H1 (cell line): Measurements from ENCODE around the gene RASAL2. TPM values are rescaled to one million over a fixed set of nuclear protein-coding genes. Genes with fewer than 3 reads are reported as not detected.
"Not testable (repeated sequence)": the region's sequence is repeated elsewhere in the genome, so short reads cannot be mapped to it uniquely, and the experiment has no call there.

ENCODE experiments used
- CTCF ChIA-PET: fragments of 300-600 bp; sonication (Branson Sonifier 250); formaldehyde crosslinking; loops from one replicate; lab custom pipeline; 2021; ENCODE audit not compliant: partially characterized antibody; lab: Charles Lee
- POLR2A ChIA-PET: fragments of 300-600 bp; sonication (Branson Sonifier 250); formaldehyde crosslinking; loops from one replicate; lab custom pipeline; 2021; ENCODE audit warnings: inconsistent platforms; ENCODE audit not compliant: partially characterized antibody; lab: Charles Lee
- DNase-seq, 2 experiments: peaks; one replicate each; pipeline versions ENCODE4 v3.0.0 to v3.0.0-alpha.2; 2010 to 2022; ENCODE audit warnings: low spot score in 2 of 2, low read depth in 1 of 2, mixed read lengths in 1 of 2
- FAIRE-seq: peaks from 2 replicates; lab custom pipeline; 2011; peaks lifted over from hg19 to GRCh38; lab: Jason Lieb, UNC
- H2AFZ ChIP-seq: 2 replicates; pipeline ENCODE4 v1.8.1; 2012; ENCODE audit warnings: low read length, inconsistent platforms
- H2AK5ac ChIP-seq: 2 replicates; pipeline ENCODE4 v1.6.1; 2013; ENCODE audit warnings: low read depth, low read length
- H2BK120ac ChIP-seq: replicated peaks from 2 replicates; pipeline ENCODE3; 2013; ENCODE audit warnings: low read depth, low read length, inconsistent platforms
- H2BK12ac ChIP-seq: 2 replicates; pipeline ENCODE4 v1.6.1; 2013; ENCODE audit warnings: low read depth, low read length
- H2BK15ac ChIP-seq: 2 replicates; pipeline ENCODE4 v1.6.1; 2013; ENCODE audit warnings: low read length
- H2BK20ac ChIP-seq: 2 replicates; pipeline ENCODE4 v1.6.1; 2013; ENCODE audit warnings: low read length
- H2BK5ac ChIP-seq: 2 replicates; pipeline ENCODE4 v1.6.1; 2013; ENCODE audit warnings: low read depth, low read length
- H3K14ac ChIP-seq: 2 replicates; pipeline ENCODE4 v1.6.1; 2013; ENCODE audit warnings: inconsistent platforms; ENCODE audit not compliant: insufficient read length
- H3K18ac ChIP-seq: 2 replicates; pipeline ENCODE4 v1.6.1; 2013; ENCODE audit warnings: low read length; ENCODE audit errors: extremely low read depth
- H3K23ac ChIP-seq: 2 replicates; pipeline ENCODE4 v1.6.1; 2013; ENCODE audit warnings: inconsistent platforms; ENCODE audit not compliant: insufficient read length
- H3K23me2 ChIP-seq: 2 replicates; pipeline ENCODE4 v1.6.1; 2013; ENCODE audit warnings: low read depth, low read length
- H3K27ac ChIP-seq: 2 replicates; pipeline ENCODE4 v1.6.1; 2011; ENCODE audit warnings: low read depth, low read length, inconsistent platforms
- H3K27me3 ChIP-seq, 4 experiments: replicated peaks in 1 of 4; 1 replicate in 1 of 4; 2 replicates in 3 of 4; pipeline versions ENCODE4 v1.6.1 to v1.8.1; 2011 to 2013; ENCODE audit warnings: low read length in 3 of 4, mild to moderate bottlenecking in 3 of 4, inconsistent platforms in 2 of 4, mixed read lengths in 2 of 4, moderate library complexity in 1 of 4; ENCODE audit not compliant: control insufficient read depth in 3 of 4, insufficient read depth in 3 of 4; ENCODE audit errors: extremely low read depth in 1 of 4
- H3K36me3 ChIP-seq, 4 experiments: 2 replicates each; pipeline versions ENCODE4 v1.6.1 to v1.8.1; 2011 to 2013; ENCODE audit warnings: mild to moderate bottlenecking in 4 of 4, low read length in 3 of 4, moderate library complexity in 2 of 4, control low read depth in 1 of 4, inconsistent platforms in 1 of 4; ENCODE audit not compliant: insufficient read depth in 4 of 4, control insufficient read depth in 2 of 4
- H3K4ac ChIP-seq: replicated peaks from 2 replicates; pipeline ENCODE3; 2013; ENCODE audit warnings: low read length, low read depth, mixed read lengths, inconsistent platforms; ENCODE audit not compliant: insufficient read length
- H3K4me1 ChIP-seq, 4 experiments: replicated peaks in 1 of 4; 1 replicate in 1 of 4; 2 replicates in 3 of 4; pipeline versions ENCODE4 v1.6.1 to v1.8.1; 2011 to 2013; ENCODE audit warnings: low read length in 3 of 4, inconsistent platforms in 2 of 4, mixed read lengths in 1 of 4; ENCODE audit not compliant: insufficient read depth in 4 of 4, control insufficient read depth in 3 of 4
- H3K4me2 ChIP-seq, 2 experiments: 2 replicates each; pipeline versions ENCODE4 v1.6.1 to v1.8.1; 2011 to 2013; ENCODE audit warnings: low read depth in 2 of 2, low read length in 2 of 2, control low read depth in 1 of 2, inconsistent platforms in 1 of 2, mild to moderate bottlenecking in 1 of 2; ENCODE audit not compliant: insufficient read depth in 1 of 2
- H3K4me3 ChIP-seq, 4 experiments: fragments of 200-600, 300-600 bp in 1 of 4; sonication (generic), shearing (Covaris generic), sonication (Bioruptor Twin) in 1 of 4; 2 replicates each; pipeline versions ENCODE4 v1.5.1 to v1.8.1; 2011 to 2016; ENCODE audit warnings: low read length in 4 of 4, low read depth in 3 of 4, control low read depth in 2 of 4, inconsistent platforms in 2 of 4, mild to moderate bottlenecking in 2 of 4, mixed read lengths in 1 of 4, moderate library complexity in 1 of 4; ENCODE audit not compliant: insufficient read depth in 2 of 4; ENCODE audit errors: extremely low read depth in 1 of 4
- H3K56ac ChIP-seq: replicated peaks from 2 replicates; pipeline ENCODE3; 2013; ENCODE audit warnings: low read depth, mild to moderate bottlenecking, mixed read lengths, low read length, inconsistent platforms; ENCODE audit not compliant: insufficient read length
- H3K79me1 ChIP-seq: 2 replicates; pipeline ENCODE4 v1.6.1; 2013; ENCODE audit warnings: low read depth, low read length, control low read depth
- H3K79me2 ChIP-seq, 2 experiments: 2 replicates each; pipeline versions ENCODE4 v1.6.1 to v1.8.1; 2012 to 2013; ENCODE audit warnings: low read length in 2 of 2, mild to moderate bottlenecking in 2 of 2, inconsistent platforms in 1 of 2; ENCODE audit not compliant: insufficient read depth in 2 of 2, control insufficient read depth in 1 of 2
- H3K9ac ChIP-seq, 4 experiments: replicated peaks in 1 of 4; 1 replicate in 1 of 4; 2 replicates in 3 of 4; pipeline versions ENCODE4 v1.6.1 to v1.8.1; 2011 to 2013; ENCODE audit warnings: low read depth in 3 of 4, low read length in 3 of 4, control low read depth in 2 of 4, mild to moderate bottlenecking in 2 of 4, moderate library complexity in 2 of 4, inconsistent platforms in 1 of 4; ENCODE audit errors: extremely low read depth in 1 of 4
- H3K9me3 ChIP-seq, 2 experiments: 2 replicates each; pipeline versions ENCODE4 v1.6.1 to v1.8.1; 2012 to 2013; ENCODE audit warnings: mild to moderate bottlenecking in 2 of 2, moderate library complexity in 2 of 2, control low read depth in 1 of 2, inconsistent platforms in 1 of 2, low read depth in 1 of 2, low read length in 1 of 2, mixed read lengths in 1 of 2; ENCODE audit not compliant: insufficient read depth in 2 of 2
- H4K20me1 ChIP-seq, 2 experiments: replicated peaks in 1 of 2; 2 replicates each; pipeline versions ENCODE3 to v1.8.1; 2011 to 2013; ENCODE audit warnings: inconsistent platforms in 2 of 2, low read length in 2 of 2, mild to moderate bottlenecking in 1 of 2; ENCODE audit not compliant: insufficient read depth in 2 of 2, control insufficient read depth in 1 of 2
- H4K5ac ChIP-seq: 2 replicates; pipeline ENCODE4 v1.6.1; 2013; ENCODE audit warnings: low read length, low read depth, mixed read lengths, inconsistent platforms; ENCODE audit not compliant: insufficient read length
- H4K8ac ChIP-seq: 2 replicates; pipeline ENCODE4 v1.8.0; 2013; ENCODE audit warnings: mild to moderate bottlenecking, moderate library complexity, low read length, inconsistent platforms; ENCODE audit not compliant: insufficient read depth; ENCODE audit errors: extremely low read depth
- H4K91ac ChIP-seq: replicated peaks from 2 replicates; pipeline ENCODE3; 2013; ENCODE audit warnings: low read length, mixed read lengths, inconsistent platforms; ENCODE audit not compliant: insufficient read length
- WGBS, 2 experiments: shearing (Covaris generic) in 1 of 2; methylation state at CpG; one replicate each; pipeline versions ENCODE4 v1.1.6 to v1.1.7; 2013 to 2015; ENCODE audit warnings: low lambda C conversion rate in 2 of 2, mixed read lengths in 2 of 2, inconsistent platforms in 1 of 2, low coverage in 1 of 2, missing lambda C conversion rate in 1 of 2; ENCODE audit not compliant: insufficient replicate concordance in 2 of 2, insufficient coverage in 1 of 2, insufficient read length in 1 of 2; ENCODE audit errors: extremely low coverage in 1 of 2, missing lambda C conversion rate in 1 of 2; 5-methylcytosine and 5-hydroxymethylcytosine counted together
- polyA plus RNA-seq, 7 experiments: library from polyadenylated mRNA; depleted of rRNA in 3 of 7; stranded (reverse) in 5 of 7; unstranded in 2 of 7; fragments of >200 nt in 5 of 7; fragments of 200-250 nt in 2 of 7; gene quantifications; 1 replicate in 5 of 7; 2 replicates in 1 of 7; 4 replicates in 1 of 7; pipeline versions ENCODE4 v1.2.1 to v1.2.3, GENCODE V29; 2011 to 2013; ENCODE audit warnings: missing spikeins in 2 of 7, mixed read lengths in 2 of 7
- total RNA-seq: library from RNA; stranded (reverse); fragmentation: NEBNext Ultra II Directional; extraction: Animal tissue kit (Norgen Biotek cat#: 25700); gene quantifications from 2 replicates; pipeline ENCODE4 v1.2.1, GENCODE V29; 2021

The RASAL2 gene
- total and polyA plus RNA-seq, 2 of the 8 experiments (the other 6 are each of a cell fraction or from before 2014, with no cell fraction given) = 15.9 to 32.5 TPM

DNA sequence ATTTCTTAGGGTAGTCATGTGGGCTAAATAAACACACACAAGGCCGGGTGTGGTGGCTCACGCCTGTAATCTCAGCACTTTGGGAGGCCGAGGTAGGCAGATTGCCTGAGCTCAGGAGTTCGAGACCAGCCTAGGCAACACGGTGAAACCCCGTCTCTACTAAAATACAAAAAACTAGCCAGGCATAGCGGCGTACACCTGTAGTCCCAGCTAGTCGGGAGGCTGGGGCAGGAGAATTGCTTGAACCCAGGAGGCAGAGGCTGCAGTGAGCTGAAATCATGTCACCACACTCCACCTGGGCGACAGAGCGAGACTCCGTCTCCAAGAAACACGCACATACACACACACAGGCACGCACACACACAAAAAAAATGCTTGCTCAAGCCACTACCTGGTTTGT lies 409.4 kb downstream of the RASAL2 start:
- H3K9me3 ChIP-seq, H3K56ac ChIP-seq, H4K8ac ChIP-seq, H4K20me1 ChIP-seq, H2BK120ac ChIP-seq, H2BK5ac ChIP-seq, H3K14ac ChIP-seq, H3K4me2 ChIP-seq, H3K23me2 ChIP-seq, H3K4ac ChIP-seq, H3K36me3 ChIP-seq, H2BK15ac ChIP-seq, H3K9ac ChIP-seq, H3K27ac ChIP-seq, H3K79me1 ChIP-seq, DNase-seq, H2BK20ac ChIP-seq, H3K27me3 ChIP-seq, H4K5ac ChIP-seq, FAIRE-seq, H3K18ac ChIP-seq, H2AFZ ChIP-seq, H3K4me3 ChIP-seq, H2BK12ac ChIP-seq, H2AK5ac ChIP-seq, H3K23ac ChIP-seq, H4K91ac ChIP-seq, H3K4me1 ChIP-seq, H3K79me2 ChIP-seq: not testable (repeated sequence)
- ChIA-PET CTCF (interaction anchor here (0.6 to 13.1 kb wide), 13 partner anchors 8 to 1081 kb away, joined by 3 to 238 read pairs (median 3); no protein-coding TSS in a partner anchor), POLR2A (interaction anchor here (1.2 kb wide), 1 partner anchor 8 kb away, joined by 3 read pairs; no protein-coding TSS in a partner anchor)
- WGBS, 2 experiments = 93% methylated on average over 14 of the region's 14 CpGs; no CpG with 5 or more reads in 1 of the 2 experiments
